Measurements from ENCODE around the gene GJA10. TPM values are rescaled to one million over a fixed set of nuclear protein-coding genes. Genes with fewer than 3 reads are reported as not detected.
A peak's percentile ranks its signal among the peaks of the same experiment; 100 is the strongest.

Gene GJA10
- total and polyA plus RNA-seq, 4 donors = not detected

- no peaks in the 10 kb centered on the region for H3K27me3 ChIP-seq (ENCODE audit: control insufficient read depth, insufficient read depth, low read length)
- H3K9me3 ChIP-seq (ENCODE audit: control insufficient read depth, insufficient read depth, low read length) = no peaks in the 10 kb centered on the region
- H3K36me3 ChIP-seq (ENCODE audit: control insufficient read depth, insufficient read depth, low read length) = peaks cover 13% of the 10 kb centered on the region
- peak overlapping the region; percentile 18 for H3K27ac ChIP-seq (ENCODE audit: low read depth, low read length)
- no peak overlapping the region for H3K4me3 ChIP-seq (ENCODE audit: low read depth, low read length)
- no peaks in the 10 kb centered on the region for H3K4me1 ChIP-seq (ENCODE audit: control insufficient read depth, insufficient read depth, low read length)
- DNase-seq (ENCODE audit: low read depth in 4 of 6, low spot score in 6 of 6) = peak in 1 of 6 donors; percentile 16
- WGBS (ENCODE audit: insufficient coverage) = 72% methylated on average over 2 of the region's 6 CpGs
Observed at GRCh38 chr6:89928604-89929003, 34.3 kb downstream of the GJA10 start.

- Histone ChIP-seq H3K27me3 (ENCODE audit: control insufficient read depth, insufficient read depth, low read length) (no peaks in the 10 kb centered on the region), H3K36me3 (ENCODE audit: control insufficient read depth, insufficient read depth, low read length) (peaks cover 20% of the 10 kb centered on the region), H3K4me1 (ENCODE audit: control insufficient read depth, insufficient read depth, low read length) (no peaks in the 10 kb centered on the region), H3K9me3 (ENCODE audit: control insufficient read depth, insufficient read depth, low read length) (no peaks in the 10 kb centered on the region), H3K27ac (ENCODE audit: low read depth, low read length) (no peak overlapping the region), H3K4me3 (ENCODE audit: low read depth, low read length) (no peak overlapping the region)
- DNase-seq (ENCODE audit: low read depth in 4 of 6, low spot score in 6 of 6) = no peak
- 97% methylated on average over 4 of the region's 5 CpGs for WGBS (ENCODE audit: insufficient coverage)
Observed at GRCh38 chr6:89930789-89931188, 36.5 kb downstream of the GJA10 start.

GRCh38 chr6:89932245-89932802 lies 38.1 kb downstream of the GJA10 start:
- Histone ChIP-seq H3K36me3 (ENCODE audit: control insufficient read depth, insufficient read depth, low read length) (peaks cover 20% of the 10 kb centered on the region), H3K9me3 (ENCODE audit: control insufficient read depth, insufficient read depth, low read length) (no peaks in the 10 kb centered on the region), H3K27me3 (ENCODE audit: control insufficient read depth, insufficient read depth, low read length) (no peaks in the 10 kb centered on the region), H3K4me3 (ENCODE audit: low read depth, low read length) (no peak overlapping the region), H3K27ac (ENCODE audit: low read depth, low read length) (no peak overlapping the region), H3K4me1 (ENCODE audit: control insufficient read depth, insufficient read depth, low read length) (no peaks in the 10 kb centered on the region)
- DNase-seq (ENCODE audit: low read depth in 4 of 6, low spot score in 6 of 6) = no peak
- 97% methylated on average over 22 of the region's 22 CpGs for WGBS (ENCODE audit: insufficient coverage)

GRCh38 chr6:89934685-89935366 lies 40.6 kb downstream of the GJA10 start:
- no peaks in the 10 kb centered on the region for H3K4me1 ChIP-seq (ENCODE audit: control insufficient read depth, insufficient read depth, low read length)
- no peak for DNase-seq (ENCODE audit: low read depth in 4 of 6, low spot score in 6 of 6)
- H3K4me3 ChIP-seq (ENCODE audit: low read depth, low read length) = no peak overlapping the region
- 90% methylated on average over 9 of the region's 19 CpGs for WGBS (ENCODE audit: insufficient coverage)
- no peaks in the 10 kb centered on the region for H3K27me3 ChIP-seq (ENCODE audit: control insufficient read depth, insufficient read depth, low read length)
- peaks cover 20% of the 10 kb centered on the region for H3K36me3 ChIP-seq (ENCODE audit: control insufficient read depth, insufficient read depth, low read length)
- no peaks in the 10 kb centered on the region for H3K9me3 ChIP-seq (ENCODE audit: control insufficient read depth, insufficient read depth, low read length)
- no peak overlapping the region for H3K27ac ChIP-seq (ENCODE audit: low read depth, low read length)

GRCh38 chr6:89936177-89936576 lies 41.9 kb downstream of the GJA10 start:
- H3K4me1 ChIP-seq (ENCODE audit: control insufficient read depth, insufficient read depth, low read length) = peaks cover 10% of the 10 kb centered on the region
- no peak overlapping the region for H3K27ac ChIP-seq (ENCODE audit: low read depth, low read length)
- peaks cover 17% of the 10 kb centered on the region for H3K36me3 ChIP-seq (ENCODE audit: control insufficient read depth, insufficient read depth, low read length)
- WGBS (ENCODE audit: insufficient coverage) = 100% methylated on average over 1 of the region's 1 CpG
- H3K9me3 ChIP-seq (ENCODE audit: control insufficient read depth, insufficient read depth, low read length) = no peaks in the 10 kb centered on the region
- no peaks in the 10 kb centered on the region for H3K27me3 ChIP-seq (ENCODE audit: control insufficient read depth, insufficient read depth, low read length)
- no peak for DNase-seq (ENCODE audit: low read depth in 4 of 6, low spot score in 6 of 6)
- no peak overlapping the region for H3K4me3 ChIP-seq (ENCODE audit: low read depth, low read length)

- Histone ChIP-seq H3K4me1 (ENCODE audit: control insufficient read depth, insufficient read depth, low read length) (peaks cover 26% of the 10 kb centered on the region), H3K36me3 (ENCODE audit: control insufficient read depth, insufficient read depth, low read length) (peaks cover 7% of the 10 kb centered on the region), H3K27ac (ENCODE audit: low read depth, low read length) (no peak overlapping the region), H3K27me3 (ENCODE audit: control insufficient read depth, insufficient read depth, low read length) (no peaks in the 10 kb centered on the region), H3K9me3 (ENCODE audit: control insufficient read depth, insufficient read depth, low read length) (no peaks in the 10 kb centered on the region), H3K4me3 (ENCODE audit: low read depth, low read length) (no peak overlapping the region)
- 98% methylated on average over 8 of the region's 12 CpGs for WGBS (ENCODE audit: insufficient coverage)
- DNase-seq (ENCODE audit: low read depth in 4 of 6, low spot score in 6 of 6) = no peak
Observed at GRCh38 chr6:89938014-89938413, 43.7 kb downstream of the GJA10 start.

GRCh38 chr6:89939144-89939543 lies 44.9 kb downstream of the GJA10 start:
- Histone ChIP-seq H3K9me3 (ENCODE audit: control insufficient read depth, insufficient read depth, low read length) (no peaks in the 10 kb centered on the region), H3K4me1 (ENCODE audit: control insufficient read depth, insufficient read depth, low read length) (peaks cover 28% of the 10 kb centered on the region), H3K27me3 (ENCODE audit: control insufficient read depth, insufficient read depth, low read length) (no peaks in the 10 kb centered on the region), H3K36me3 (ENCODE audit: control insufficient read depth, insufficient read depth, low read length) (peaks cover 5% of the 10 kb centered on the region), H3K4me3 (ENCODE audit: low read depth, low read length) (no peak overlapping the region), H3K27ac (ENCODE audit: low read depth, low read length) (no peak overlapping the region)
- DNase-seq (ENCODE audit: low read depth in 4 of 6, low spot score in 6 of 6) = no peak
- WGBS (ENCODE audit: insufficient coverage) = 85% methylated on average over 2 of the region's 2 CpGs

- Histone ChIP-seq H3K27me3 (ENCODE audit: control insufficient read depth, insufficient read depth, low read length) (no peaks in the 10 kb centered on the region), H3K36me3 (ENCODE audit: control insufficient read depth, insufficient read depth, low read length) (no peaks in the 10 kb centered on the region), H3K9me3 (ENCODE audit: control insufficient read depth, insufficient read depth, low read length) (no peaks in the 10 kb centered on the region), H3K4me3 (ENCODE audit: low read depth, low read length) (no peak overlapping the region), H3K4me1 (ENCODE audit: control insufficient read depth, insufficient read depth, low read length) (peaks cover 28% of the 10 kb centered on the region), H3K27ac (ENCODE audit: low read depth, low read length) (peak overlapping the region; percentile 76)
- 37% methylated on average over 8 of the region's 9 CpGs for WGBS (ENCODE audit: insufficient coverage)
- DNase-seq (ENCODE audit: low read depth in 4 of 6, low spot score in 6 of 6) = peak in 5 of 6 donors; percentile 70 to 97 (median 81)
Observed at GRCh38 chr6:89940225-89941027, 46.2 kb downstream of the GJA10 start.

GRCh38 chr6:89941031-89941762 lies 46.9 kb downstream of the GJA10 start:
- Histone ChIP-seq H3K4me3 (ENCODE audit: low read depth, low read length) (no peak overlapping the region), H3K36me3 (ENCODE audit: control insufficient read depth, insufficient read depth, low read length) (no peaks in the 10 kb centered on the region), H3K27ac (ENCODE audit: low read depth, low read length) (peak overlapping the region; percentile 76), H3K4me1 (ENCODE audit: control insufficient read depth, insufficient read depth, low read length) (peaks cover 28% of the 10 kb centered on the region), H3K9me3 (ENCODE audit: control insufficient read depth, insufficient read depth, low read length) (no peaks in the 10 kb centered on the region), H3K27me3 (ENCODE audit: control insufficient read depth, insufficient read depth, low read length) (no peaks in the 10 kb centered on the region)
- 14% methylated on average over 10 of the region's 15 CpGs for WGBS (ENCODE audit: insufficient coverage)
- DNase-seq (ENCODE audit: low read depth in 4 of 6, low spot score in 6 of 6) = peak in 4 of 6 donors; percentile 31 to 73 (median 58)
